HepG2 (cell line): ENCODE results near the gene MDM4. TPM values are rescaled to one million over a fixed set of nuclear protein-coding genes. Genes with fewer than 3 reads are reported as not detected.

Experiments used
- ATAC-seq: fragments of 200-7000 bp; cut with Tn5 transposase; 3 replicates; pipeline ENCODE4 v1.9.1; 2020; ENCODE audit warnings: mild to moderate bottlenecking, moderate library complexity
- BruUV-seq: library from RNA; stranded (reverse); fragments of 400-500 nt; replicated peaks from 2 replicates; lab custom pipeline; 2021; lab: Mats Ljungman, UMichigan
- CTCF ChIA-PET: fragments of 300-600 bp; formaldehyde crosslinking; extraction: SDS; loops from one replicate; lab custom pipeline; 2021; ENCODE audit warnings: low total read pairs, inconsistent platforms, low intra/inter-chr PET ratio; lab: Yijun Ruan, JAX
- POLR2A ChIA-PET: fragments of 350-600 bp; sonication (Branson Sonifier 250); formaldehyde crosslinking; loops from one replicate; lab custom pipeline; 2020; ENCODE audit warnings: antibody characterized with exemption, inconsistent platforms; lab: Yijun Ruan, JAX
- DNase-seq: peaks from one replicate; pipeline ENCODE4 v3.0.0-alpha.2; 2015; ENCODE audit warnings: low spot score
- FAIRE-seq: peaks from 3 replicates; lab custom pipeline; 2011; peaks lifted over from hg19 to GRCh38; lab: Jason Lieb, UNC
- H2AFZ ChIP-seq: one replicate; pipeline ENCODE4 v1.6.1; 2011; ENCODE audit warnings: low read length, inconsistent platforms
- H3K27ac ChIP-seq: fragments of 300-600 bp; 3 replicates; pipeline ENCODE4 v1.8.0; 2011; ENCODE audit warnings: mixed run types, mild to moderate bottlenecking, mixed read lengths, low read length, inconsistent platforms; ENCODE audit not compliant: insufficient read depth; ENCODE audit errors: extremely low read length
- H3K27me3 ChIP-seq, 2 experiments: fragments of 200-600 bp in 1 of 2; 2 replicates in 1 of 2; 3 replicates in 1 of 2; pipeline versions ENCODE4 v1.6.0 to v1.8.0; 2011; ENCODE audit warnings: low read length in 2 of 2, mild to moderate bottlenecking in 2 of 2, moderate library complexity in 2 of 2, inconsistent platforms in 1 of 2; ENCODE audit not compliant: insufficient read depth in 2 of 2, control insufficient read depth in 1 of 2
- H3K36me3 ChIP-seq, 2 experiments: fragments of 200-600 bp in 1 of 2; replicated peaks in 1 of 2; 2 replicates in 1 of 2; 3 replicates in 1 of 2; pipeline versions ENCODE4 v1.5.1 to v1.8.0; 2011; ENCODE audit warnings: low read length in 2 of 2, inconsistent platforms in 1 of 2; ENCODE audit not compliant: insufficient read depth in 2 of 2, control insufficient read depth in 1 of 2
- H3K4me1 ChIP-seq: 2 replicates; pipeline ENCODE4 v1.5.1; 2012; ENCODE audit warnings: low read length, inconsistent platforms; ENCODE audit not compliant: insufficient read depth
- H3K4me2 ChIP-seq: 2 replicates; pipeline ENCODE4 v1.6.0; 2011; ENCODE audit warnings: low read depth, low read length, inconsistent platforms
- H3K4me3 ChIP-seq, 3 experiments: fragments of 200-600 bp in 1 of 3; sonication (generic), shearing (Covaris generic) in 1 of 3; replicated peaks in 1 of 3; 2 replicates each; pipeline ENCODE4 v1.5.1; 2011 to 2016; ENCODE audit warnings: low read length in 3 of 3, inconsistent platforms in 2 of 3, low read depth in 2 of 3, mild to moderate bottlenecking in 2 of 3, control low read depth in 1 of 3, mixed read lengths in 1 of 3; ENCODE audit not compliant: insufficient read depth in 1 of 3
- H3K79me2 ChIP-seq: one replicate; pipeline ENCODE4 v1.6.1; 2011; ENCODE audit warnings: low read length, inconsistent platforms; ENCODE audit not compliant: insufficient read depth
- H3K9ac ChIP-seq: 2 replicates; pipeline ENCODE4 v1.6.0; 2011; ENCODE audit warnings: mild to moderate bottlenecking, low read depth, low read length, inconsistent platforms; ENCODE audit not compliant: insufficient read depth
- H3K9me3 ChIP-seq: 2 replicates; pipeline ENCODE4 v1.5.1; 2012; ENCODE audit warnings: mild to moderate bottlenecking, low read length
- H4K20me1 ChIP-seq: 2 replicates; pipeline ENCODE4 v1.6.0; 2011; ENCODE audit warnings: inconsistent platforms, mild to moderate bottlenecking, low read length, moderate library complexity; ENCODE audit not compliant: insufficient read depth
- CEBPB ChIP-seq: IDR thresholded peaks from 2 replicates; pipeline ENCODE4 v1.6.1; 2011; ENCODE audit warnings: low read depth, low read length, improper control_type of control experiment, borderline replicate concordance
- GFI1 ChIP-seq: sonication (generic); formaldehyde crosslinking; IDR thresholded peaks from 2 replicates; pipeline ENCODE4 v1.5.0; 2020; ENCODE audit warnings: missing genetic modification reagents, mild to moderate bottlenecking, borderline replicate concordance
- KDM5B ChIP-seq: sonication (generic); formaldehyde crosslinking; IDR thresholded peaks from 2 replicates; pipeline ENCODE4 v1.4.0; 2020; ENCODE audit warnings: missing genetic modification reagents, mild to moderate bottlenecking, borderline replicate concordance
- SIN3B ChIP-seq: fragments of 150-350 bp; IDR thresholded peaks from 2 replicates; pipeline ENCODE4 v1.6.1; 2014; ENCODE audit warnings: low read length
- ZFP90 ChIP-seq: sonication (generic); formaldehyde crosslinking; IDR thresholded peaks from 2 replicates; pipeline ENCODE4 v1.8.0; 2022; ENCODE audit warnings: missing genetic modification reagents, mild to moderate bottlenecking, inconsistent platforms, borderline replicate concordance
- ZFY ChIP-seq: sonication (generic); formaldehyde crosslinking; IDR thresholded peaks from 2 replicates; pipeline ENCODE4 v1.4.0; 2020; ENCODE audit warnings: missing genetic modification reagents
- ZNF274 ChIP-seq: sonication (generic); formaldehyde crosslinking; IDR thresholded peaks from 2 replicates; pipeline ENCODE4 v1.5.1; 2020; ENCODE audit warnings: mild to moderate bottlenecking, missing genetic modification reagents
- WGBS: methylation state at CpG from one replicate; pipeline ENCODE4 v1.1.6; 2017; ENCODE audit warnings: low lambda C conversion rate; 5-methylcytosine and 5-hydroxymethylcytosine counted together
- in situ Hi-C: cut with HindIII; loops from 2 replicates; pipeline ENCODE4 v1.10.0; 2017; ENCODE audit warnings: low pct_unique_long_range_greater_than_20kb; ENCODE audit not compliant: extremely low pct_ligation_motif_present
- intact Hi-C: fragments of 100-400 bp; cut with micrococcal nuclease; formaldehyde crosslinking; loops from one replicate; pipeline ENCODE4 v1.10.0; 2022; ENCODE audit not compliant: unreplicated experiment
- polyA plus RNA-seq, 8 experiments: library from polyadenylated mRNA; depleted of rRNA in 3 of 8; stranded (reverse) in 7 of 8; unstranded in 1 of 8; fragments of >200 nt; fragmentation: Illumina TruSeq in 4 of 8; extraction: Trizol in 4 of 8; gene quantifications; 2 replicates each; pipeline versions ENCODE4 v1.2.1 to v1.2.3, GENCODE V29; 2011 to 2016; ENCODE audit warnings: low read depth in 4 of 8, missing spikeins in 1 of 8, mixed read lengths in 1 of 8; ENCODE audit not compliant: insufficient read depth in 1 of 8
- total RNA-seq, 5 experiments: library from RNA; depleted of rRNA; stranded (reverse); fragments of >200 nt; fragmentation: Illumina TruSeq; extraction: Trizol; gene quantifications; 2 replicates each; pipeline ENCODE4 v1.2.3, GENCODE V29; 2016; ENCODE audit warnings: low read depth in 1 of 5
- TF ChIP-seq, protein P1 (sequence below): sonication (generic); formaldehyde crosslinking; conservative IDR thresholded peaks from 2 replicates; pipeline ENCODE4 v1.8.1; 2023; ENCODE audit warnings: missing genetic modification reagents
- TF ChIP-seq, protein P2 (sequence below): sonication (generic); formaldehyde crosslinking; conservative IDR thresholded peaks from 2 replicates; pipeline ENCODE4 v1.4.0; 2020; ENCODE audit warnings: missing genetic modification reagents
- TF ChIP-seq, protein P3 (sequence below): sonication (generic); formaldehyde crosslinking; IDR thresholded peaks from 2 replicates; pipeline ENCODE4 v1.8.0; 2022; ENCODE audit warnings: mild to moderate bottlenecking, missing genetic modification reagents; ENCODE audit not compliant: insufficient replicate concordance

Gene MDM4
- total and polyA plus RNA-seq, 2 of the 13 experiments (the other 11 are each of a cell fraction or from before 2014, with no cell fraction given), result 14.9 to 19.0 TPM

DNA sequence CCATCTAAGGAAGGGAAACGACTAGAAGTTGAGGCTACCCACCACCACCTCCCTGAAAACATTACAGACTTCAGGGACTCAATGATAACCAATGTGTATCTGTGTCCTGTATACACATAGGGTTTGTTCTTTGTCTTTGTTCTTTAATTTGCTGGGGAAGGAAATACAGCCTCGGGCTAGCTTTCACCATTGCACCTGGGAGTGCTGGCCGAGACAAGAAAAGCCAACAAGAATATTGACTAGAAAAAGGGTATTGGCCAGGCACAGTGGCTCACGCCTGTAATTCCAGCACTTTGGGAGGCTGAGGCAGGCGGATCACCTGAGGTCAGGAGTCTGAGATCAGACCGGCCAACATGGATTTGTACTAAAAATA is 50.4 kb downstream of the MDM4 start:
- TF ChIP-seq SIN3B, result no peak
- no peak for TF ChIP-seq CEBPB
- TF ChIP-seq ZFP90, result no peak
- no peak for TF ChIP-seq KDM5B
- TF ChIP-seq, protein P1, sequence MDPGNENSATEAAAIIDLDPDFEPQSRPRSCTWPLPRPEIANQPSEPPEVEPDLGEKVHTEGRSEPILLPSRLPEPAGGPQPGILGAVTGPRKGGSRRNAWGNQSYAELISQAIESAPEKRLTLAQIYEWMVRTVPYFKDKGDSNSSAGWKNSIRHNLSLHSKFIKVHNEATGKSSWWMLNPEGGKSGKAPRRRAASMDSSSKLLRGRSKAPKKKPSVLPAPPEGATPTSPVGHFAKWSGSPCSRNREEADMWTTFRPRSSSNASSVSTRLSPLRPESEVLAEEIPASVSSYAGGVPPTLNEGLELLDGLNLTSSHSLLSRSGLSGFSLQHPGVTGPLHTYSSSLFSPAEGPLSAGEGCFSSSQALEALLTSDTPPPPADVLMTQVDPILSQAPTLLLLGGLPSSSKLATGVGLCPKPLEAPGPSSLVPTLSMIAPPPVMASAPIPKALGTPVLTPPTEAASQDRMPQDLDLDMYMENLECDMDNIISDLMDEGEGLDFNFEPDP (CRISPR knock-in tag), result no peak
- TF ChIP-seq GFI1, result no peak
- TF ChIP-seq ZNF274, result no peak
- no peak for TF ChIP-seq ZFY (CRISPR knock-in tag)
- H3K36me3 ChIP-seq, result no peaks in the 10 kb centered on the region

DNA sequence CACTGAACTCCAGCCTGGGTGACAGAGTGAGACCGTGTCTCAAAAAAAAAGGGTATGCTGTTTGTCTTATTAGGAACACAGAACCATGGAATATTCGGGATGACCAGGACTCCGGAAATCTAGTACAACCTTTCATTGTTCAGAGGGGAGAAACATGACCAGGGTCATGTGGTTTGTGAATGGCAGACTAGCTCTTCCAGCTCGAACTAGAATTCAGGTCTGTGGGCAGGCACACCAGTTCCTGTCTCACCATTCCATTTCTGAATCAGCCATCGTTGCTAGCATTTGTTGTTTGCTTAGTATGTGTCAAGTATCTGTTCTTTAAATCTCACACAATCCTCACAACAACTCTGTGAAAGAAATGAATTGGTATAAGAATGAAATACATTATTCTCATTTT is 50.9 kb downstream of the MDM4 start:
- intact Hi-C loops (no loop called here), in situ Hi-C loops (loop anchor here (5.0 to 10.0 kb wide), 2 partner anchors 195 to 238 kb away; no protein-coding TSS in a partner anchor)
- ATAC-seq (no peak), DNase-seq (no peak), FAIRE-seq (no peak)
- Histone ChIP-seq H3K4me3 (no peak overlapping the region), H3K9me3 (no peaks in the 10 kb centered on the region), H3K9ac (no peak overlapping the region), H3K79me2 (no peaks in the 10 kb centered on the region), H3K27me3 (no peaks in the 10 kb centered on the region), H3K36me3 (no peaks in the 10 kb centered on the region), H4K20me1 (no peaks in the 10 kb centered on the region), H3K4me1 (no peaks in the 10 kb centered on the region), H3K4me2 (no peak overlapping the region), H2AFZ (no peak overlapping the region), H3K27ac (no peak overlapping the region)
- CTCF ChIA-PET, result interaction anchor here (2.3 to 2.4 kb wide), 2 partner anchors 197 to 240 kb away, joined by 27 to 41 read pairs; no protein-coding TSS in a partner anchor
- TF ChIP-seq, protein P2, sequence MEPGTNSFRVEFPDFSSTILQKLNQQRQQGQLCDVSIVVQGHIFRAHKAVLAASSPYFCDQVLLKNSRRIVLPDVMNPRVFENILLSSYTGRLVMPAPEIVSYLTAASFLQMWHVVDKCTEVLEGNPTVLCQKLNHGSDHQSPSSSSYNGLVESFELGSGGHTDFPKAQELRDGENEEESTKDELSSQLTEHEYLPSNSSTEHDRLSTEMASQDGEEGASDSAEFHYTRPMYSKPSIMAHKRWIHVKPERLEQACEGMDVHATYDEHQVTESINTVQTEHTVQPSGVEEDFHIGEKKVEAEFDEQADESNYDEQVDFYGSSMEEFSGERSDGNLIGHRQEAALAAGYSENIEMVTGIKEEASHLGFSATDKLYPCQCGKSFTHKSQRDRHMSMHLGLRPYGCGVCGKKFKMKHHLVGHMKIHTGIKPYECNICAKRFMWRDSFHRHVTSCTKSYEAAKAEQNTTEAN (CRISPR knock-in tag), result no peak
- TF ChIP-seq, protein P3, sequence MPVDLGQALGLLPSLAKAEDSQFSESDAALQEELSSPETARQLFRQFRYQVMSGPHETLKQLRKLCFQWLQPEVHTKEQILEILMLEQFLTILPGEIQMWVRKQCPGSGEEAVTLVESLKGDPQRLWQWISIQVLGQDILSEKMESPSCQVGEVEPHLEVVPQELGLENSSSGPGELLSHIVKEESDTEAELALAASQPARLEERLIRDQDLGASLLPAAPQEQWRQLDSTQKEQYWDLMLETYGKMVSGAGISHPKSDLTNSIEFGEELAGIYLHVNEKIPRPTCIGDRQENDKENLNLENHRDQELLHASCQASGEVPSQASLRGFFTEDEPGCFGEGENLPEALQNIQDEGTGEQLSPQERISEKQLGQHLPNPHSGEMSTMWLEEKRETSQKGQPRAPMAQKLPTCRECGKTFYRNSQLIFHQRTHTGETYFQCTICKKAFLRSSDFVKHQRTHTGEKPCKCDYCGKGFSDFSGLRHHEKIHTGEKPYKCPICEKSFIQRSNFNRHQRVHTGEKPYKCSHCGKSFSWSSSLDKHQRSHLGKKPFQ, result no peak
- BruUV-seq, result no TSS peak
- POLR2A ChIA-PET, result no interaction called here
- WGBS, result 75% methylated on average over 5 of the region's 5 CpGs

More for the DNA sequence above, 50.4 kb downstream of the MDM4 start:
- H3K4me1 ChIP-seq, result no peaks in the 10 kb centered on the region
- BruUV-seq, result no TSS peak
- CTCF ChIA-PET, result interaction anchor here (2.3 to 2.4 kb wide), 2 partner anchors 197 to 241 kb away, joined by 27 to 41 read pairs; no protein-coding TSS in a partner anchor
- no peak for ATAC-seq
- no peak overlapping the region for H3K27ac ChIP-seq
- no peaks in the 10 kb centered on the region for H3K9me3 ChIP-seq
- H3K79me2 ChIP-seq, result no peaks in the 10 kb centered on the region
- WGBS, result 92% methylated on average over 6 of the region's 6 CpGs
- no peak overlapping the region for H3K9ac ChIP-seq
- H2AFZ ChIP-seq, result no peak overlapping the region
- H3K4me3 ChIP-seq, result no peak overlapping the region
- no peak for FAIRE-seq
- in situ Hi-C loops (loop anchor here (5.0 to 10.0 kb wide), 2 partner anchors 196 to 238 kb away; no protein-coding TSS in a partner anchor), intact Hi-C loops (loop anchor here (1.0 kb wide), 2 partner anchors 198 to 241 kb away; no protein-coding TSS in a partner anchor)
- H3K27me3 ChIP-seq, result no peaks in the 10 kb centered on the region
- POLR2A ChIA-PET, result no interaction called here
- no peak overlapping the region for H3K4me2 ChIP-seq
- no peaks in the 10 kb centered on the region for H4K20me1 ChIP-seq
- no peak for DNase-seq
